ENCODE data around the gene MTAP. TPM values are rescaled to one million over a fixed set of nuclear protein-coding genes. Genes with fewer than 3 reads are reported as not detected.

MTAP gene
- total RNA-seq, 1 experiment from 2014 or later: 326 TPM

DNA sequence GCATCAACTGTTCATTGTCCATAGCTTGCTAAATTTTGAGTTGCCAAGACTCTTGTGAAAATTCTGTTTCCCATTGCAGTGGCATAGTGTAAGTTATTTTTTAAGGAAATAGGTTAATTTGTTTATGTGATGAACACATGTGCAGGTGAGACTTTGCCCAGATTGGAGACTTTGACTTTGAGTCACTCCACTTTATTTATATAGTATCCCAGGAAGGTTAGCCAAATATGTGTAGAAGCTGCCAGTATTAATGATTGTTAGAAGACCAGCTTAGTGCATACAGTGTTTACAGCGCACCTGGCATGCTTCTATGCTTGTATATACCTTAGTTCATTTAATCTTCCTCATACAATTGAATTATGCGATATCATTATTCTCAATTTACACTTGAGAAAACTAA lies 51.0 kb downstream of the MTAP start (continued):
- TF ChIP-seq, protein P1, sequence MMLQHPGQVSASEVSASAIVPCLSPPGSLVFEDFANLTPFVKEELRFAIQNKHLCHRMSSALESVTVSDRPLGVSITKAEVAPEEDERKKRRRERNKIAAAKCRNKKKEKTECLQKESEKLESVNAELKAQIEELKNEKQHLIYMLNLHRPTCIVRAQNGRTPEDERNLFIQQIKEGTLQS (IDR thresholded peaks at IDR 0.05): no peak

GRCh38 chr9:21854119-21854518 lies 51.7 kb downstream of the MTAP start:
- Histone ChIP-seq H3K4me1 (ENCODE audit: control insufficient read depth in 1 of 2, insufficient read depth in 2 of 2, low read length in 2 of 2) (no peaks in the 10 kb centered on the region), H3K9ac (ENCODE audit: low read length) (no peak overlapping the region), H2AFZ (ENCODE audit: low read depth, low read length, poor library complexity, severe bottlenecking) (no peak overlapping the region), H3K27ac (ENCODE audit: low read depth, low read length) (no peak overlapping the region), H3K79me2 (ENCODE audit: insufficient read depth, low read length) (peaks cover 96% of the 10 kb centered on the region), H3K9me3 (ENCODE audit: control insufficient read depth in 1 of 2, insufficient read depth in 1 of 2, low read depth in 1 of 2, low read length in 2 of 2) (no peaks in the 10 kb centered on the region), H3K4me2 (ENCODE audit: low read length) (no peak overlapping the region), H4K20me1 (ENCODE audit: insufficient read depth) (peaks cover 19% of the 10 kb centered on the region), H3K27me3 (ENCODE audit: insufficient read depth, low read length) (no peaks in the 10 kb centered on the region), H3K4me3 (replicated peaks in 1 of 2; ENCODE audit: low read depth in 1 of 2, low read length in 2 of 2) (no peak overlapping the region), H3K9me2 (ENCODE audit: insufficient read depth) (no peaks in the 10 kb centered on the region), H3K36me3 (ENCODE audit: control insufficient read depth in 1 of 2, insufficient read depth in 2 of 2, low read length in 2 of 2) (peaks cover 64 to 82% of the 10 kb centered on the region in 2 experiments)
- TF ChIP-seq SP1 (IDR thresholded peaks at IDR 0.05; ENCODE audit: low read depth) (no peak), EZH2 (IDR thresholded peaks at IDR 0.05) (no peak)
- RAD21 ChIA-PET (ENCODE audit: low non-redundant PET in 1 of 2, low total read pairs in 2 of 2, uncharacterized antibody in 2 of 2, unreplicated experiment in 2 of 2): no interaction called here
- ATAC-seq: no peak
- CTCF ChIA-PET: interaction anchor here (1.1 kb wide), 1 partner anchor 388 kb away, joined by 3 read pairs; no protein-coding TSS in a partner anchor
- no TSS peak for BruUV-seq (replicated peaks)
- intact Hi-C loops (cut with micrococcal nuclease): no loop called here
- POLR2A ChIA-PET: no interaction called here
- DNase-seq (ENCODE audit: low read depth, low spot score): no peak

GRCh38 chr9:21854594-21854993 lies 52.2 kb downstream of the MTAP start:
- Histone ChIP-seq H3K79me2 (ENCODE audit: insufficient read depth, low read length) (peaks cover 96% of the 10 kb centered on the region), H3K27ac (ENCODE audit: low read depth, low read length) (no peak overlapping the region), H3K27me3 (ENCODE audit: insufficient read depth, low read length) (no peaks in the 10 kb centered on the region), H3K9me3 (ENCODE audit: control insufficient read depth in 1 of 2, insufficient read depth in 1 of 2, low read depth in 1 of 2, low read length in 2 of 2) (no peaks in the 10 kb centered on the region), H3K9ac (ENCODE audit: low read length) (no peak overlapping the region), H3K9me2 (ENCODE audit: insufficient read depth) (no peaks in the 10 kb centered on the region), H4K20me1 (ENCODE audit: insufficient read depth) (peaks cover 23% of the 10 kb centered on the region), H3K4me3 (replicated peaks in 1 of 2; ENCODE audit: low read depth in 1 of 2, low read length in 2 of 2) (no peak overlapping the region), H3K4me1 (ENCODE audit: control insufficient read depth in 1 of 2, insufficient read depth in 2 of 2, low read length in 2 of 2) (no peaks in the 10 kb centered on the region), H3K4me2 (ENCODE audit: low read length) (no peak overlapping the region), H3K36me3 (ENCODE audit: control insufficient read depth in 1 of 2, insufficient read depth in 2 of 2, low read length in 2 of 2) (peaks cover 69 to 84% of the 10 kb centered on the region in 2 experiments), H2AFZ (ENCODE audit: low read depth, low read length, poor library complexity, severe bottlenecking) (no peak overlapping the region)
- TF ChIP-seq CBX3 (IDR thresholded peaks at IDR 0.05; ENCODE audit: low read depth) (no peak), EZH2 (IDR thresholded peaks at IDR 0.05) (no peak), CEBPB (IDR thresholded peaks at IDR 0.05; ENCODE audit: low read depth) (peak; percentile 74), FOSL1 (IDR thresholded peaks at IDR 0.05; ENCODE audit: low read depth) (no peak), SP1 (IDR thresholded peaks at IDR 0.05; ENCODE audit: low read depth) (no peak), TCF7L2 (IDR thresholded peaks at IDR 0.05; ENCODE audit: borderline replicate concordance, extremely low read depth, insufficient read depth, insufficient read length) (no peak)
- TF ChIP-seq, protein P2, sequence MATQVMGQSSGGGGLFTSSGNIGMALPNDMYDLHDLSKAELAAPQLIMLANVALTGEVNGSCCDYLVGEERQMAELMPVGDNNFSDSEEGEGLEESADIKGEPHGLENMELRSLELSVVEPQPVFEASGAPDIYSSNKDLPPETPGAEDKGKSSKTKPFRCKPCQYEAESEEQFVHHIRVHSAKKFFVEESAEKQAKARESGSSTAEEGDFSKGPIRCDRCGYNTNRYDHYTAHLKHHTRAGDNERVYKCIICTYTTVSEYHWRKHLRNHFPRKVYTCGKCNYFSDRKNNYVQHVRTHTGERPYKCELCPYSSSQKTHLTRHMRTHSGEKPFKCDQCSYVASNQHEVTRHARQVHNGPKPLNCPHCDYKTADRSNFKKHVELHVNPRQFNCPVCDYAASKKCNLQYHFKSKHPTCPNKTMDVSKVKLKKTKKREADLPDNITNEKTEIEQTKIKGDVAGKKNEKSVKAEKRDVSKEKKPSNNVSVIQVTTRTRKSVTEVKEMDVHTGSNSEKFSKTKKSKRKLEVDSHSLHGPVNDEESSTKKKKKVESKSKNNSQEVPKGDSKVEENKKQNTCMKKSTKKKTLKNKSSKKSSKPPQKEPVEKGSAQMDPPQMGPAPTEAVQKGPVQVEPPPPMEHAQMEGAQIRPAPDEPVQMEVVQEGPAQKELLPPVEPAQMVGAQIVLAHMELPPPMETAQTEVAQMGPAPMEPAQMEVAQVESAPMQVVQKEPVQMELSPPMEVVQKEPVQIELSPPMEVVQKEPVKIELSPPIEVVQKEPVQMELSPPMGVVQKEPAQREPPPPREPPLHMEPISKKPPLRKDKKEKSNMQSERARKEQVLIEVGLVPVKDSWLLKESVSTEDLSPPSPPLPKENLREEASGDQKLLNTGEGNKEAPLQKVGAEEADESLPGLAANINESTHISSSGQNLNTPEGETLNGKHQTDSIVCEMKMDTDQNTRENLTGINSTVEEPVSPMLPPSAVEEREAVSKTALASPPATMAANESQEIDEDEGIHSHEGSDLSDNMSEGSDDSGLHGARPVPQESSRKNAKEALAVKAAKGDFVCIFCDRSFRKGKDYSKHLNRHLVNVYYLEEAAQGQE (IDR thresholded peaks at IDR 0.05; ENCODE audit: low read depth): no peak
- ChIA-PET RAD21 (ENCODE audit: low non-redundant PET in 1 of 2, low total read pairs in 2 of 2, uncharacterized antibody in 2 of 2, unreplicated experiment in 2 of 2) (no interaction called here), POLR2A (no interaction called here), CTCF (interaction anchor here (1.1 kb wide), 1 partner anchor 389 kb away, joined by 3 read pairs; no protein-coding TSS in a partner anchor)
- BruUV-seq (replicated peaks): no TSS peak
- intact Hi-C loops (cut with micrococcal nuclease): no loop called here
- ATAC-seq (0 out of 2 replicates have a peak, but pooled peaks have one; percentile 33), DNase-seq (ENCODE audit: low read depth, low spot score) (no peak)

Measured in HCT116 (cell line).